H1 (cell line): ENCODE data around the gene LCT. TPM values are rescaled to one million over a fixed set of nuclear protein-coding genes. Genes with fewer than 3 reads are reported as not detected.

Experiments used
- CTCF ChIA-PET: fragments of 300-600 bp; sonication (Branson Sonifier 250); formaldehyde crosslinking; loops from one replicate; lab custom pipeline; 2021; ENCODE audit not compliant: partially characterized antibody; lab: Charles Lee
- POLR2A ChIA-PET: fragments of 300-600 bp; sonication (Branson Sonifier 250); formaldehyde crosslinking; loops from one replicate; lab custom pipeline; 2021; ENCODE audit warnings: inconsistent platforms; ENCODE audit not compliant: partially characterized antibody; lab: Charles Lee
- DNase-seq, 2 experiments: peaks; one replicate each; pipeline versions ENCODE4 v3.0.0 to v3.0.0-alpha.2; 2010 to 2022; ENCODE audit warnings: low spot score in 2 of 2, low read depth in 1 of 2, mixed read lengths in 1 of 2
- FAIRE-seq: peaks from 2 replicates; lab custom pipeline; 2011; peaks lifted over from hg19 to GRCh38; lab: Jason Lieb, UNC
- H2AFZ ChIP-seq: 2 replicates; pipeline ENCODE4 v1.8.1; 2012; ENCODE audit warnings: low read length, inconsistent platforms
- H2AK5ac ChIP-seq: 2 replicates; pipeline ENCODE4 v1.6.1; 2013; ENCODE audit warnings: low read depth, low read length
- H2BK120ac ChIP-seq: replicated peaks from 2 replicates; pipeline ENCODE3; 2013; ENCODE audit warnings: low read depth, low read length, inconsistent platforms
- H2BK12ac ChIP-seq: 2 replicates; pipeline ENCODE4 v1.6.1; 2013; ENCODE audit warnings: low read depth, low read length
- H2BK15ac ChIP-seq: 2 replicates; pipeline ENCODE4 v1.6.1; 2013; ENCODE audit warnings: low read length
- H2BK20ac ChIP-seq: 2 replicates; pipeline ENCODE4 v1.6.1; 2013; ENCODE audit warnings: low read length
- H2BK5ac ChIP-seq: 2 replicates; pipeline ENCODE4 v1.6.1; 2013; ENCODE audit warnings: low read depth, low read length
- H3K14ac ChIP-seq: 2 replicates; pipeline ENCODE4 v1.6.1; 2013; ENCODE audit warnings: inconsistent platforms; ENCODE audit not compliant: insufficient read length
- H3K18ac ChIP-seq: 2 replicates; pipeline ENCODE4 v1.6.1; 2013; ENCODE audit warnings: low read length; ENCODE audit errors: extremely low read depth
- H3K23ac ChIP-seq: 2 replicates; pipeline ENCODE4 v1.6.1; 2013; ENCODE audit warnings: inconsistent platforms; ENCODE audit not compliant: insufficient read length
- H3K23me2 ChIP-seq: 2 replicates; pipeline ENCODE4 v1.6.1; 2013; ENCODE audit warnings: low read depth, low read length
- H3K27ac ChIP-seq: 2 replicates; pipeline ENCODE4 v1.6.1; 2011; ENCODE audit warnings: low read depth, low read length, inconsistent platforms
- H3K27me3 ChIP-seq, 4 experiments: replicated peaks in 1 of 4; 1 replicate in 1 of 4; 2 replicates in 3 of 4; pipeline versions ENCODE4 v1.6.1 to v1.8.1; 2011 to 2013; ENCODE audit warnings: low read length in 3 of 4, mild to moderate bottlenecking in 3 of 4, inconsistent platforms in 2 of 4, mixed read lengths in 2 of 4, moderate library complexity in 1 of 4; ENCODE audit not compliant: control insufficient read depth in 3 of 4, insufficient read depth in 3 of 4; ENCODE audit errors: extremely low read depth in 1 of 4
- H3K36me3 ChIP-seq, 4 experiments: 2 replicates each; pipeline versions ENCODE4 v1.6.1 to v1.8.1; 2011 to 2013; ENCODE audit warnings: mild to moderate bottlenecking in 4 of 4, low read length in 3 of 4, moderate library complexity in 2 of 4, control low read depth in 1 of 4, inconsistent platforms in 1 of 4; ENCODE audit not compliant: insufficient read depth in 4 of 4, control insufficient read depth in 2 of 4
- H3K4ac ChIP-seq: replicated peaks from 2 replicates; pipeline ENCODE3; 2013; ENCODE audit warnings: low read length, low read depth, mixed read lengths, inconsistent platforms; ENCODE audit not compliant: insufficient read length
- H3K4me1 ChIP-seq, 4 experiments: replicated peaks in 1 of 4; 1 replicate in 1 of 4; 2 replicates in 3 of 4; pipeline versions ENCODE4 v1.6.1 to v1.8.1; 2011 to 2013; ENCODE audit warnings: low read length in 3 of 4, inconsistent platforms in 2 of 4, mixed read lengths in 1 of 4; ENCODE audit not compliant: insufficient read depth in 4 of 4, control insufficient read depth in 3 of 4
- H3K4me2 ChIP-seq, 2 experiments: 2 replicates each; pipeline versions ENCODE4 v1.6.1 to v1.8.1; 2011 to 2013; ENCODE audit warnings: low read depth in 2 of 2, low read length in 2 of 2, control low read depth in 1 of 2, inconsistent platforms in 1 of 2, mild to moderate bottlenecking in 1 of 2; ENCODE audit not compliant: insufficient read depth in 1 of 2
- H3K4me3 ChIP-seq, 4 experiments: fragments of 200-600, 300-600 bp in 1 of 4; sonication (generic), shearing (Covaris generic), sonication (Bioruptor Twin) in 1 of 4; 2 replicates each; pipeline versions ENCODE4 v1.5.1 to v1.8.1; 2011 to 2016; ENCODE audit warnings: low read length in 4 of 4, low read depth in 3 of 4, control low read depth in 2 of 4, inconsistent platforms in 2 of 4, mild to moderate bottlenecking in 2 of 4, mixed read lengths in 1 of 4, moderate library complexity in 1 of 4; ENCODE audit not compliant: insufficient read depth in 2 of 4; ENCODE audit errors: extremely low read depth in 1 of 4
- H3K56ac ChIP-seq: replicated peaks from 2 replicates; pipeline ENCODE3; 2013; ENCODE audit warnings: low read depth, mild to moderate bottlenecking, mixed read lengths, low read length, inconsistent platforms; ENCODE audit not compliant: insufficient read length
- H3K79me1 ChIP-seq: 2 replicates; pipeline ENCODE4 v1.6.1; 2013; ENCODE audit warnings: low read depth, low read length, control low read depth
- H3K79me2 ChIP-seq, 2 experiments: 2 replicates each; pipeline versions ENCODE4 v1.6.1 to v1.8.1; 2012 to 2013; ENCODE audit warnings: low read length in 2 of 2, mild to moderate bottlenecking in 2 of 2, inconsistent platforms in 1 of 2; ENCODE audit not compliant: insufficient read depth in 2 of 2, control insufficient read depth in 1 of 2
- H3K9ac ChIP-seq, 4 experiments: replicated peaks in 1 of 4; 1 replicate in 1 of 4; 2 replicates in 3 of 4; pipeline versions ENCODE4 v1.6.1 to v1.8.1; 2011 to 2013; ENCODE audit warnings: low read depth in 3 of 4, low read length in 3 of 4, control low read depth in 2 of 4, mild to moderate bottlenecking in 2 of 4, moderate library complexity in 2 of 4, inconsistent platforms in 1 of 4; ENCODE audit errors: extremely low read depth in 1 of 4
- H3K9me3 ChIP-seq, 2 experiments: 2 replicates each; pipeline versions ENCODE4 v1.6.1 to v1.8.1; 2012 to 2013; ENCODE audit warnings: mild to moderate bottlenecking in 2 of 2, moderate library complexity in 2 of 2, control low read depth in 1 of 2, inconsistent platforms in 1 of 2, low read depth in 1 of 2, low read length in 1 of 2, mixed read lengths in 1 of 2; ENCODE audit not compliant: insufficient read depth in 2 of 2
- H4K20me1 ChIP-seq, 2 experiments: replicated peaks in 1 of 2; 2 replicates each; pipeline versions ENCODE3 to v1.8.1; 2011 to 2013; ENCODE audit warnings: inconsistent platforms in 2 of 2, low read length in 2 of 2, mild to moderate bottlenecking in 1 of 2; ENCODE audit not compliant: insufficient read depth in 2 of 2, control insufficient read depth in 1 of 2
- H4K5ac ChIP-seq: 2 replicates; pipeline ENCODE4 v1.6.1; 2013; ENCODE audit warnings: low read length, low read depth, mixed read lengths, inconsistent platforms; ENCODE audit not compliant: insufficient read length
- H4K8ac ChIP-seq: 2 replicates; pipeline ENCODE4 v1.8.0; 2013; ENCODE audit warnings: mild to moderate bottlenecking, moderate library complexity, low read length, inconsistent platforms; ENCODE audit not compliant: insufficient read depth; ENCODE audit errors: extremely low read depth
- H4K91ac ChIP-seq: replicated peaks from 2 replicates; pipeline ENCODE3; 2013; ENCODE audit warnings: low read length, mixed read lengths, inconsistent platforms; ENCODE audit not compliant: insufficient read length
- CTCF ChIP-seq, 3 experiments: IDR thresholded peaks; 1 replicate in 2 of 3; 2 replicates in 1 of 3; pipeline versions ENCODE4 v1.5.1 to v1.6.1; 2011; ENCODE audit warnings: low read length in 3 of 3, mild to moderate bottlenecking in 3 of 3, inconsistent platforms in 2 of 3, low read depth in 1 of 3, moderate library complexity in 1 of 3; ENCODE audit not compliant: insufficient read depth in 1 of 3; ENCODE audit errors: control extremely low read depth in 1 of 3
- HDAC2 ChIP-seq, 2 experiments: fragments of 300-600 bp in 1 of 2; sonication (generic) in 1 of 2; IDR thresholded peaks; 2 replicates each; pipeline ENCODE4 v1.6.1; 2011 to 2012; ENCODE audit warnings: low read depth in 2 of 2, low read length in 2 of 2, mild to moderate bottlenecking in 2 of 2, moderate library complexity in 2 of 2, borderline replicate concordance in 1 of 2, inconsistent platforms in 1 of 2
- KDM4A ChIP-seq: IDR thresholded peaks from one replicate; pipeline ENCODE4 v1.7.1; 2012; ENCODE audit warnings: low read depth, mild to moderate bottlenecking, moderate library complexity, low read length, inconsistent platforms; ENCODE audit not compliant: severe bottlenecking
- POLR2AphosphoS5 ChIP-seq: IDR thresholded peaks from 2 replicates; pipeline ENCODE4 v1.6.1; 2011; ENCODE audit warnings: low read depth, low read length
- USF2 ChIP-seq: IDR thresholded peaks from 2 replicates; pipeline ENCODE4 v1.6.1; 2011; ENCODE audit warnings: low read length, improper control_type of control experiment
- WGBS, 2 experiments: shearing (Covaris generic) in 1 of 2; methylation state at CpG; one replicate each; pipeline versions ENCODE4 v1.1.6 to v1.1.7; 2013 to 2015; ENCODE audit warnings: low lambda C conversion rate in 2 of 2, mixed read lengths in 2 of 2, inconsistent platforms in 1 of 2, low coverage in 1 of 2, missing lambda C conversion rate in 1 of 2; ENCODE audit not compliant: insufficient replicate concordance in 2 of 2, insufficient coverage in 1 of 2, insufficient read length in 1 of 2; ENCODE audit errors: extremely low coverage in 1 of 2, missing lambda C conversion rate in 1 of 2; 5-methylcytosine and 5-hydroxymethylcytosine counted together
- polyA plus RNA-seq, 7 experiments: library from polyadenylated mRNA; depleted of rRNA in 3 of 7; stranded (reverse) in 5 of 7; unstranded in 2 of 7; fragments of >200 nt in 5 of 7; fragments of 200-250 nt in 2 of 7; gene quantifications; 1 replicate in 5 of 7; 2 replicates in 1 of 7; 4 replicates in 1 of 7; pipeline versions ENCODE4 v1.2.1 to v1.2.3, GENCODE V29; 2011 to 2013; ENCODE audit warnings: missing spikeins in 2 of 7, mixed read lengths in 2 of 7
- total RNA-seq: library from RNA; stranded (reverse); fragmentation: NEBNext Ultra II Directional; extraction: Animal tissue kit (Norgen Biotek cat#: 25700); gene quantifications from 2 replicates; pipeline ENCODE4 v1.2.1, GENCODE V29; 2021

The LCT gene
- total and polyA plus RNA-seq, 2 of the 8 experiments (the other 6 are each of a cell fraction or from before 2014, with no cell fraction given), result 0.06 TPM; not detected in 1

GRCh38 chr2:135798762-135799161 is 38.2 kb downstream of the LCT start:
- no peak overlapping the region for H2AK5ac ChIP-seq
- no peaks in the 10 kb centered on the region; a peak in 1 of 7 replicates for H3K4me1 ChIP-seq
- H3K4me3 ChIP-seq, result no peak overlapping the region
- H2BK15ac ChIP-seq, result no peak overlapping the region
- H2BK12ac ChIP-seq, result 0 out of 2 replicates have a peak overlapping the region, but pooled peaks have one; percentile 19
- H3K23me2 ChIP-seq, result no peaks in the 10 kb centered on the region
- no peaks in the 10 kb centered on the region for H3K79me2 ChIP-seq
- no peaks in the 10 kb centered on the region for H3K36me3 ChIP-seq
- POLR2A ChIA-PET, result interaction anchor here (1.7 kb wide), 1 partner anchor 77 kb away, joined by 6 read pairs; no protein-coding TSS in a partner anchor
- no peak overlapping the region for H3K9ac ChIP-seq
- no peak overlapping the region for H3K18ac ChIP-seq
- no peaks in the 10 kb centered on the region for H4K20me1 ChIP-seq
- H4K91ac ChIP-seq, result no peak overlapping the region
- no peak overlapping the region for H4K8ac ChIP-seq
- no peak overlapping the region for H3K56ac ChIP-seq
- TF ChIP-seq CTCF (IDR thresholded peaks at IDR 0.05; ENCODE audit: control extremely low read depth in 1 of 3, insufficient read depth in 1 of 3, low read depth in 1 of 3, low read length in 3 of 3) (peak in 1 of 3 experiments; percentile 23; a peak in 1 of 4 replicates), HDAC2 (IDR thresholded peaks at IDR 0.05; ENCODE audit: borderline replicate concordance in 1 of 2, low read depth in 2 of 2, low read length in 2 of 2) (no peak), USF2 (no peak), KDM4A (no peak), POLR2AphosphoS5 (no peak)
- TF ChIP-seq, all 59 proteins: peak for 1
- Histone ChIP-seq H3K14ac (no peak overlapping the region), H3K9me3 (peaks cover 15 to 29% of the 10 kb centered on the region in 2 experiments), H4K5ac (no peak overlapping the region), H3K23ac (no peak overlapping the region), H3K4me2 (no peak overlapping the region), H2BK5ac (no peak overlapping the region), H3K4ac (no peak overlapping the region), H3K79me1 (no peaks in the 10 kb centered on the region; the same call in 1 of the 2 replicates), H3K27me3 (no peaks in the 10 kb centered on the region), H2BK20ac (no peak overlapping the region), H2AFZ (no peak overlapping the region), H2BK120ac (no peak overlapping the region), H3K27ac (no peak overlapping the region)
- DNase-seq (no peak), FAIRE-seq (no peak)
- CTCF ChIA-PET, result interaction anchor here (0.6 to 5.8 kb wide), 18 partner anchors 9 to 813 kb away, joined by 3 to 87 read pairs (median 4); partner anchors contain the start of gene MCM6
- 82% methylated on average over 4 of the region's 4 CpGs; no CpG with 5 or more reads in 1 of the 2 experiments for WGBS, 2 experiments
